Measurements from ENCODE around the gene NPIPB2. TPM values are rescaled to one million over a fixed set of nuclear protein-coding genes. Genes with fewer than 3 reads are reported as not detected.

The NPIPB2 gene
- total RNA-seq, 1 experiment from 2014 or later, result 17.2 TPM

DNA sequence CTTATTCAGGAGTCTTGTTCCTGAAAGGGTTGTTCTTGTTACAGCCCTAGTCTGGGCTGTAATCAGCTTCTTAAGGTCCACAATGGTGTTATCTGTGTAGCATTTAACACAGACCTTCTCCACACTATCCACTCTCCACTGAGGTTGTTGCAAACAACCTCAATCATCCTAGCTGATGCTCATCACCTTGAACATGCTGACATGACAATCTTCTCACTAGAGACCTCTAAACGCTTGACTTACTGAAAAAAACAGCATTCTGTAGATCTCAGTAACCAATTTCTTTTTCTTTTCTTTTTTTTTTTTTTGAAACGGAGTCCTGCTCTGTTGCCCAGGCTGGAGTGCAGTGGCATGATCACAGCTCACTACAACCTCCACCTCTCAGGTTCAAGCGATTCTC is 26.7 kb upstream of the NPIPB2 start:
- no peaks in the 10 kb centered on the region for H3K27me3 Mint-ChIP-seq (ENCODE audit: insufficient read depth, unreplicated experiment)
- TF ChIP-seq, protein P1, sequence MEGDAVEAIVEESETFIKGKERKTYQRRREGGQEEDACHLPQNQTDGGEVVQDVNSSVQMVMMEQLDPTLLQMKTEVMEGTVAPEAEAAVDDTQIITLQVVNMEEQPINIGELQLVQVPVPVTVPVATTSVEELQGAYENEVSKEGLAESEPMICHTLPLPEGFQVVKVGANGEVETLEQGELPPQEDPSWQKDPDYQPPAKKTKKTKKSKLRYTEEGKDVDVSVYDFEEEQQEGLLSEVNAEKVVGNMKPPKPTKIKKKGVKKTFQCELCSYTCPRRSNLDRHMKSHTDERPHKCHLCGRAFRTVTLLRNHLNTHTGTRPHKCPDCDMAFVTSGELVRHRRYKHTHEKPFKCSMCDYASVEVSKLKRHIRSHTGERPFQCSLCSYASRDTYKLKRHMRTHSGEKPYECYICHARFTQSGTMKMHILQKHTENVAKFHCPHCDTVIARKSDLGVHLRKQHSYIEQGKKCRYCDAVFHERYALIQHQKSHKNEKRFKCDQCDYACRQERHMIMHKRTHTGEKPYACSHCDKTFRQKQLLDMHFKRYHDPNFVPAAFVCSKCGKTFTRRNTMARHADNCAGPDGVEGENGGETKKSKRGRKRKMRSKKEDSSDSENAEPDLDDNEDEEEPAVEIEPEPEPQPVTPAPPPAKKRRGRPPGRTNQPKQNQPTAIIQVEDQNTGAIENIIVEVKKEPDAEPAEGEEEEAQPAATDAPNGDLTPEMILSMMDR (IDR thresholded peaks at IDR 0.05; ENCODE audit: unreplicated experiment), result no peak
- POLR2A ChIA-PET, result no interaction called here
- CTCF ChIA-PET, result interaction anchor here (0.5 to 1.5 kb wide), 4 partner anchors 18 to 99 kb away, joined by 3 to 10 read pairs (median 6); no protein-coding TSS in a partner anchor
- DNase-seq (ENCODE audit: unreplicated experiment), result no peak
- BruUV-seq (replicated peaks), result no TSS peak
- intact Hi-C loops (cut with micrococcal nuclease), result no loop called here
- H3K9me3 Mint-ChIP-seq (ENCODE audit: unreplicated experiment), result no peaks in the 10 kb centered on the region
- peaks cover 13% of the 10 kb centered on the region for H3K36me3 Mint-ChIP-seq (ENCODE audit: insufficient read depth, unreplicated experiment)
- peaks cover 6% of the 10 kb centered on the region for H3K4me1 Mint-ChIP-seq (ENCODE audit: insufficient read depth, unreplicated experiment)
- no peak overlapping the region for H3K4me3 Mint-ChIP-seq (ENCODE audit: unreplicated experiment)
- no peak overlapping the region for H3K27ac Mint-ChIP-seq (ENCODE audit: low read depth, unreplicated experiment)

DNA sequence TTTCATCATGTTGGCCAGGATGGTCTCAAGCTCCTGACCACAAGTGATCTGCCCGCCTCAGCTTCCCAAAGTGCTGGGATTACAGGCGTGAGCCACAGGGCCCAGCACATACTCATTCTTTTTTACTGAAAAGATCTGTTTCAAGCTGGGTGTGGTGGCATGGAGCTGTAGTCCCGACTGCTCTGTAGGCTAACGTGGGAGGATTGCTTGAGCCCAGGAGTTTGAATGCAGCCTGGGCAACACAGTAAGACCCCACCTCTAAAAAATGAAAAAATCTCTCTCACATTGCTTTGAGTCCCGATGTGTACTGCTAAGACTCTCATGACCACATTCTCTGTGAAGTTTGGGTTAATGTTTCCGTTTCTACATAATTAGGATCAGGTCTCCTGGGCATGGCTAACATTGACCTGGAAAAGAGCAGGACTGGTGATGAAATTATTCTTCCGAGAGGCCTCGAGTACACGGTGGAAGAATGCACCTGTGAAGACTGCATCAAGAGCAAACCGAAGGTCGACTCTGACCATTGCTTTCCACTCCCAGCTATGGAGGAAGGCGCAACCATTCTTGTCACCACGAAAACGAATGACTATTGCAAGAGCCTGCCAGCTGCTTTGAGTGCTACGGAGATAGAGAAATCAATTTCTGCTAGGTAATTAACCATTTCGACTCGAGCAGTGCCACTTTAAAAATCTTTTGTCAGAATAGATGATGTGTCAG is 25.5 kb upstream of the NPIPB2 start:
- no peak for DNase-seq (ENCODE audit: unreplicated experiment)
- Mint-ChIP-seq H3K27me3 (ENCODE audit: insufficient read depth, unreplicated experiment) (no peaks in the 10 kb centered on the region), H3K36me3 (ENCODE audit: insufficient read depth, unreplicated experiment) (peaks cover 10% of the 10 kb centered on the region), H3K27ac (ENCODE audit: low read depth, unreplicated experiment) (no peak overlapping the region), H3K4me3 (ENCODE audit: unreplicated experiment) (no peak overlapping the region), H3K4me1 (ENCODE audit: insufficient read depth, unreplicated experiment) (peaks cover 6% of the 10 kb centered on the region), H3K9me3 (ENCODE audit: unreplicated experiment) (no peaks in the 10 kb centered on the region)
- no TSS peak for BruUV-seq (replicated peaks)
- TF ChIP-seq, protein P1 (IDR thresholded peaks at IDR 0.05; ENCODE audit: unreplicated experiment), result no peak
- CTCF ChIA-PET, result interaction anchor here (0.5 to 1.5 kb wide), 5 partner anchors 8 to 213 kb away, joined by 3 to 10 read pairs (median 5); no protein-coding TSS in a partner anchor
- intact Hi-C loops (cut with micrococcal nuclease), result no loop called here
- POLR2A ChIA-PET, result no interaction called here

DNA sequence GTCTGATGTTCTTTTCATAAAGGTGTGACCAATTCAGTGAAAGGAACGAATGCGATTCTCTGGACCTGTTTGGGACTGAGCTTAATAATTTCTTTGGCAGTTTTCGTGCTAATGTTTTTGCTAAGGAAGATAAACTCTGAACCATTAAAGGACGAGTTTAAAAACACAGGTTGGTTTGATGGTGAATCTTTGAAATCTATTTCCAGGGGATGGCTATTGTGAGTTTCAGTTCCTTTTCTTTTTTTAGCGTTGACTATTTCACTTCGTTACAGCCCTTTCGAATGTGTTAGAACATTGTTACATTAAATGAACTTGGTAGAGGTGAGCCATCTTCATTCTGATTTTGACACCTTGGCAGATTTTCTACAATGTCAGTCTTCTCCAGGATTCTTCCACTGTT is 24.3 kb upstream of the NPIPB2 start:
- POLR2A ChIA-PET, result interaction anchor here (3.3 kb wide), 1 partner anchor 11 kb away, joined by 10 read pairs; the partner anchor contains the start of gene SNX29

More for the DNA sequence above, 24.3 kb upstream of the NPIPB2 start:
- Mint-ChIP-seq H3K9me3 (ENCODE audit: unreplicated experiment) (no peaks in the 10 kb centered on the region), H3K27me3 (ENCODE audit: insufficient read depth, unreplicated experiment) (no peaks in the 10 kb centered on the region), H3K27ac (ENCODE audit: low read depth, unreplicated experiment) (no peak overlapping the region), H3K4me3 (ENCODE audit: unreplicated experiment) (no peak overlapping the region), H3K4me1 (ENCODE audit: insufficient read depth, unreplicated experiment) (peaks cover 6% of the 10 kb centered on the region), H3K36me3 (ENCODE audit: insufficient read depth, unreplicated experiment) (peaks cover 10% of the 10 kb centered on the region)
- CTCF ChIA-PET, result interaction anchor here (3.5 kb wide), 1 partner anchor 102 kb away, joined by 19 read pairs; no protein-coding TSS in a partner anchor
- BruUV-seq (replicated peaks), result no TSS peak
- TF ChIP-seq, protein P1 (IDR thresholded peaks at IDR 0.05; ENCODE audit: unreplicated experiment), result no peak
- intact Hi-C loops (cut with micrococcal nuclease), result no loop called here
- no peak for DNase-seq (ENCODE audit: unreplicated experiment)

Data from MCF 10A (cell line).